ENCODE data around the gene DOCK2.

The DOCK2 gene

GRCh38 chr5:169904508-169904907, 267.4 kb downstream of the DOCK2 start:
- TF ChIP-seq CTCF (IDR thresholded peaks at IDR 0.05; ENCODE audit: low read depth, low read length): no peak
- DNase-seq (ENCODE audit: extremely low read depth, low read depth): no peak

- TF ChIP-seq CTCF (IDR thresholded peaks at IDR 0.05; ENCODE audit: low read depth, low read length): no peak
- no peak for DNase-seq (ENCODE audit: extremely low read depth, low read depth)
Observed at GRCh38 chr5:169905017-169905416, 267.9 kb downstream of the DOCK2 start.

- no peak for TF ChIP-seq CTCF (IDR thresholded peaks at IDR 0.05; ENCODE audit: low read depth, low read length)
- DNase-seq (ENCODE audit: extremely low read depth, low read depth): peak; percentile 15
Observed at GRCh38 chr5:169906745-169907649, 269.9 kb downstream of the DOCK2 start.

- DNase-seq (ENCODE audit: extremely low read depth, low read depth): no peak
- TF ChIP-seq CTCF (IDR thresholded peaks at IDR 0.05; ENCODE audit: low read depth, low read length): no peak
Observed at GRCh38 chr5:169908864-169909263, 271.8 kb downstream of the DOCK2 start.

GRCh38 chr5:169909945-169910344, 272.9 kb downstream of the DOCK2 start:
- no peak for TF ChIP-seq CTCF (IDR thresholded peaks at IDR 0.05; ENCODE audit: low read depth, low read length)
- DNase-seq (ENCODE audit: extremely low read depth, low read depth): no peak

- TF ChIP-seq CTCF (IDR thresholded peaks at IDR 0.05; ENCODE audit: low read depth, low read length): no peak
Observed at GRCh38 chr5:169910393-169910792, 273.3 kb downstream of the DOCK2 start.

GRCh38 chr5:169911448-169912212, 274.6 kb downstream of the DOCK2 start:
- no peak for DNase-seq (ENCODE audit: extremely low read depth, low read depth)
- TF ChIP-seq CTCF (IDR thresholded peaks at IDR 0.05; ENCODE audit: low read depth, low read length): no peak

More at GRCh38 chr5:169910393-169910792, 273.3 kb downstream of the DOCK2 start:
- no peak for DNase-seq (ENCODE audit: extremely low read depth, low read depth)
